Posterior vena cava (tissue), 2 donors: ENCODE data around the gene LRIG1. TPM values are rescaled to one million over a fixed set of nuclear protein-coding genes. Genes with fewer than 3 reads are reported as not detected.

Experiments used
- DNase-seq: peaks from one replicate; pipeline ENCODE4 v3.0.0-alpha.2; 2020; ENCODE audit warnings: low spot score
- intact Hi-C, 2 donors: fragments of 100-400 bp; cut with DNase I; formaldehyde crosslinking; loops; one replicate each; pipeline versions ENCODE4 v1.14.1 to v1.14.2; 2022 to 2023
- total RNA-seq, 2 donors: library from RNA; stranded (reverse); fragmentation: NEBNext Ultra II Directional; extraction: Animal tissue kit (Norgen Biotek cat#: 25700); gene quantifications; one replicate each; pipeline ENCODE4 v1.2.1, GENCODE V29; 2021
- donor health status: DM: yes; HTN: yes; CAD: no.
- donor health status: DM: yes; HTN: yes; CAD: no.

The LRIG1 gene
- total RNA-seq, 2 donors from 2014 or later, result 55.7 to 83.8 TPM

- no peak for DNase-seq
- intact Hi-C loops, result loop anchor here in 1 of 2 donors (1.0 kb wide), 1 partner anchor 11 kb away; no protein-coding TSS in a partner anchor
Measured at GRCh38 chr3:66413151-66413751, 87.6 kb downstream of the LRIG1 start.

- intact Hi-C loops, result no loop called here
- no peak for DNase-seq
Measured at GRCh38 chr3:66411961-66412887, 88.6 kb downstream of the LRIG1 start.

GRCh38 chr3:66411474-66411873 lies 89.3 kb downstream of the LRIG1 start:
- intact Hi-C loops, result no loop called here
- no peak for DNase-seq

GRCh38 chr3:66410976-66411375 lies 89.8 kb downstream of the LRIG1 start:
- no peak for DNase-seq
- intact Hi-C loops, result no loop called here

GRCh38 chr3:66409771-66410754 lies 90.8 kb downstream of the LRIG1 start:
- intact Hi-C loops, result loop anchor here (5.0 to 10.0 kb wide), 3 partner anchors 87 to 405 kb away; no protein-coding TSS in a partner anchor
- no peak for DNase-seq

GRCh38 chr3:66407611-66408218 lies 93.1 kb downstream of the LRIG1 start:
- intact Hi-C loops, result loop anchor here (5.0 to 10.0 kb wide), 3 partner anchors 90 to 407 kb away; no protein-coding TSS in a partner anchor
- DNase-seq, result peak; percentile 88

- DNase-seq, result no peak
- intact Hi-C loops, result loop anchor here (5.0 to 10.0 kb wide), 3 partner anchors 90 to 408 kb away; no protein-coding TSS in a partner anchor
Measured at GRCh38 chr3:66406831-66407610, 93.8 kb downstream of the LRIG1 start.

GRCh38 chr3:66406163-66406562 lies 94.7 kb downstream of the LRIG1 start:
- intact Hi-C loops, result loop anchor here (5.0 to 10.0 kb wide), 3 partner anchors 91 to 409 kb away; no protein-coding TSS in a partner anchor

GRCh38 chr3:66405701-66406091 lies 95.1 kb downstream of the LRIG1 start:
- intact Hi-C loops, result loop anchor here (5.0 to 10.0 kb wide), 3 partner anchors 92 to 409 kb away; no protein-coding TSS in a partner anchor
- no peak for DNase-seq

More at GRCh38 chr3:66406163-66406562, 94.7 kb downstream of the LRIG1 start:
- no peak for DNase-seq

- no peak for DNase-seq
- intact Hi-C loops, result loop anchor here (5.0 to 10.0 kb wide), 3 partner anchors 92 to 410 kb away; no protein-coding TSS in a partner anchor
Measured at GRCh38 chr3:66404903-66405700, 95.7 kb downstream of the LRIG1 start.

GRCh38 chr3:66404197-66404596 lies 96.6 kb downstream of the LRIG1 start:
- no peak for DNase-seq
- intact Hi-C loops, result loop anchor here in 1 of 2 donors (10.0 kb wide), 2 partner anchors 129 to 411 kb away; no protein-coding TSS in a partner anchor

- intact Hi-C loops, result loop anchor here in 1 of 2 donors (10.0 kb wide), 2 partner anchors 129 to 411 kb away; no protein-coding TSS in a partner anchor
- DNase-seq, result no peak
Measured at GRCh38 chr3:66403323-66403990, 97.4 kb downstream of the LRIG1 start.

- no peak for DNase-seq
- intact Hi-C loops, result loop anchor here in 1 of 2 donors (10.0 kb wide), 2 partner anchors 128 to 412 kb away; no protein-coding TSS in a partner anchor
Measured at GRCh38 chr3:66402596-66403290, 98.1 kb downstream of the LRIG1 start.

GRCh38 chr3:66401675-66402491 lies 98.9 kb downstream of the LRIG1 start:
- no peak for DNase-seq
- intact Hi-C loops, result loop anchor here in 1 of 2 donors (10.0 kb wide), 2 partner anchors 127 to 413 kb away; no protein-coding TSS in a partner anchor
